ENCODE results near the gene EPHB4.
"Not testable (repeated sequence)": the region's sequence is repeated elsewhere in the genome, so short reads cannot be mapped to it uniquely, and the experiment has no call there.

The EPHB4 gene

DNA sequence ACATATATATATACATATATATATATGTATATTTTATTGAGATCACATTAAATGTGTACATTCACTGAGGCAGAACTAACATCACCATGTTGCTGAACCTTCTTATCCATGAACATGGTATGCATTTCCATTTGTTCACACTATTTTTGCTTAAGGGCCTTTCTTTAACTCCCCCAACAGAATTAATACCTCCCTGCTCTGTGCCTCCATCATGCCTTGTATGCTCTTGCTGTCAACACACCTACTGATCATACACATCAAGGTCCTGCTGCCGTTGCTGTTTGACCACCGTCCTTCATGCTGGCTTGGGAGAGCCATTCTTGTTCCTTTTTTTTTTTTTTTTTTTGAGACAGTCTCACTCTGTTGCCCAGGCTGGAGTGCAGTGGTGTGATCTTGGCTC lies 43.5 kb downstream of the EPHB4 start:
- no peak for DNase-seq

DNA sequence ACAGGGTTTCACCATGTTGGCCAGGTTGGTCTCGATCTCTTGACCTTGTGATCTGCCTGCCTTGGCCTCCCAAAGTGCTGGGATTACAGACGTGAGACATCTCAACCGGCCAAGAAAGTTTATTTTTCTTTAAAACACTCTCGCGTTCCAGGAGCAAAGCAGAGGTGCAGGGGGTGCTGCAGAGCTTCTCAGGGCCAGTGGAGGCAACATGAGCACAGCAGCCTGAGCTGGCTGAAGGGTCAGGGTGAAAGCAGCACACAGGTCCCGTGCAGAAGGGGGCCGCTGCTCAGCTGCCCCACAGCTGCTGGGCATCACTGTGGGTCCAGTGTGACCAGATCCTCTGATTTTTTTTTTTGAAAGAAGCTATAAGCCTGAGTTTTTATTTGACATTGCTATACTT lies 46.1 kb downstream of the EPHB4 start:
- no peak for DNase-seq

DNA sequence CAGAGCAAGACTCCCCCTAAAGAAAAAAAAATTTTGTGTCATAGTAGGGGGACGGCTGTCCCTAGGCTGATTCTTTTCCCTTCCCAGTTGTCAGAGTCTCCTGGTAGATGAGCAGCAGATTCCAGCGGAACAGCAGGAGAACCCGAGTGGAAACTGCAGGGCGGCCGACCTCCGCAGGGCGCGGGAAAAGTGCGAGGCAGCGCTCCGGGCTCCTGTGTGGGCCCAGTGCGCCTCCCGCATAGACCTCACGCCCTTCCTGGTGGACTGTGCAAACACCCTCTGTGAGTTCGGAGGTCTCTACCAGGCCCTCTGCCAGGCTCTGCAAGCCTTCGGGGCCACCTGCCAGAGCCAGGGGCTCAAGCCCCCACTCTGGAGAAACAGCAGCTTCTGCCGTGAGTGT lies 48.0 kb downstream of the EPHB4 start:
- no peak for DNase-seq

DNA sequence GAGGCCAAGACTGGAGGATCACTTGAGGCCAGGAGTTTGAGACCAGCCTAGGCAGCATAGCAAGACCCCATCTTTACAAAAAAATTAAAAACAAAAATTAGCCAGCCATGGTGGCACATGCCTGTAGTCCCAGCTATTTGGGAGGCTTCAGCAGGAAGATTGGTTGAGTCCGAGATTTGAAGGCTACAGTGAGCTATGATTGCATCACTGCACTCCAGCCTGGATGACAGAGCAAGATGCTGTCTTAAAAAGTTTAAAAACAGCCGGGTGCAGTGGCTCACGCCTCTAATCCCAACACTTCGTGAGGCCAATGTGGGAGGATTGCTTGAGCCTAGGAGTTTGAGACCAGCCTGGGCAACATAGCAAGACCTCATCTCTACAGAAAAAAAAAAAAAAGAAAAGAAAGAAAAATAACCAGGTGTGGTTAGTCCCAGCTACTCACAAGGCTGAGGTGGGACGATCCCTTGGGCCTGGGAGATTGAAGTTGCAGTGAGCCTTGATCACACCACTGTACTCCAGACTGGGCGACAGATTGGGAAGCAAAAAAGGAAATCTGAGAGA lies 49.2 kb downstream of the EPHB4 start:
- no peak for DNase-seq

DNA sequence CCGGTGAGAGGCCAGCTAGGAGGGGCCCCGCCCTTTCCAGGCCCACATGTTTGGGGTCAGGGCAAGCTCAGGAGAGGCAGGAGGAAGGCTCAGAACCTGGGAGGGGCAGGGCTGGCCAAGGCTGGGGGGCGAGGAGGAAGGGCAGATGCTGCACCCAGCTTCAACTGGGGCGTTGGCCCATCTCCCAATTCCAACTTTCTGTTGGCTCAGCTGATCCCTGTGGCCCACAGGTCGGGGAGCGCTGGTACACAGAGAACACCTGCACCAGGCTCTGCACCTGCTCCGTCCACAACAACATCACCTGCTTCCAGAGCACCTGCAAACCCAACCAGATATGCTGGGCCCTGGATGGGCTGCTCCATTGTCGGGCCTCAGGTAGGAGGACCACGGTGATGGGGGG lies 53.8 kb downstream of the EPHB4 start:
- no peak for DNase-seq

DNA sequence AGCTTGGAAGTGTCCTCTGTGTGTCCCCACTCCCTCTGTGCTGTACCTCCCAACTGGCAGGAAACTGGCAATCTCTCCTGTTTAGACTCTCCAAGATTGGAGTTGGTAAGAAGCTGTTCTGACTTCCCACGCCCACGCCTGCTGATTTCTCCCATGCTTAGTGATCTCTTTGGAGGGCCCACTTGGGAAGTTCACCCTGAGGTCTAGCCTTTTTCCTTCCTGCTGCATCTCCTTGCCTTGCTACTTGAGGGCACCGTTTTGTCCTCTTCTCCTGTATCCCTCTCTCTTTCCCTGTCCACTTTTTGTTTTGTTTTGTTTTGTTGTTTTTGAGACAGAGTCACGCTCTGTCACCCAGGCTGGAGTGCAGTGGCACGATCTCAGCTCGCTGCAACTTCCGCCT lies 58.5 kb downstream of the EPHB4 start:
- no peak for DNase-seq

DNA sequence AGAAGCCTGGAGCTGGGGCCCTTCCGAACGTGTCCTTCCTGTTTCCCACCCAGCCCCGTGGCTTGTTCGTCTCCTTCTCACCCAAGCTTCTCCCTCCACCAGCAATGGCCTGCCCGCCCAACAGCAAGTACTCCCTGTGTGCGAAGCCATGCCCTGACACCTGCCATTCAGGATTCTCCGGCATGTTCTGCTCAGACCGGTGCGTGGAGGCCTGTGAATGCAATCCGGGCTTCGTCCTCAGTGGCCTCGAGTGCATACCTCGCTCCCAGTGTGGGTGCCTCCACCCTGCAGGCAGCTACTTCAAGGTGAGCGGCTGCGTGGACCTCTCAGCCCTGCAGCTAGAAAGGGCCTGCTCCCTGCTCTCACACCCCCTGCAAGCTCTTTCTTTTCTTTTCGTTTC lies 62.1 kb downstream of the EPHB4 start:
- DNase-seq, result no peak

DNA sequence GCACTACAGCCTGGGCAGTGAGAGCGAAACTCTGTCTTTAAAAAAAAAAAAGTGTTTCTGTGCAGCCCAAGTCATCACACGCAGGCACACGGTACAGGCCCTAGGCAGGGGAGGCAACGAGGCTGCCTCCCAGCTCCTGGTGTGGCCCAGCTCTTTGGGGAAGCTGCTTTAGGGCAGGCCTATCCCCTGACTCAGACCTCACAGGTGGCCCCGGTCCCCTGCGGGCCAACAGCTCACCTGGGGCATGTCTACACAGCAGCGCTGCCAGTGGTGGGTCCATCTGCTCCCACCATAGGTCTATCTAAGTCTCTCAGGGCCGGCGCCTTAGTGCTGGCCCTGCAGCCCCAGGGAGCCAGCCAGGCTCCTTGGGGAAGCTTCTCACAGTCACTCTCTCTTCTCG lies 62.5 kb downstream of the EPHB4 start:
- no peak for DNase-seq

DNA sequence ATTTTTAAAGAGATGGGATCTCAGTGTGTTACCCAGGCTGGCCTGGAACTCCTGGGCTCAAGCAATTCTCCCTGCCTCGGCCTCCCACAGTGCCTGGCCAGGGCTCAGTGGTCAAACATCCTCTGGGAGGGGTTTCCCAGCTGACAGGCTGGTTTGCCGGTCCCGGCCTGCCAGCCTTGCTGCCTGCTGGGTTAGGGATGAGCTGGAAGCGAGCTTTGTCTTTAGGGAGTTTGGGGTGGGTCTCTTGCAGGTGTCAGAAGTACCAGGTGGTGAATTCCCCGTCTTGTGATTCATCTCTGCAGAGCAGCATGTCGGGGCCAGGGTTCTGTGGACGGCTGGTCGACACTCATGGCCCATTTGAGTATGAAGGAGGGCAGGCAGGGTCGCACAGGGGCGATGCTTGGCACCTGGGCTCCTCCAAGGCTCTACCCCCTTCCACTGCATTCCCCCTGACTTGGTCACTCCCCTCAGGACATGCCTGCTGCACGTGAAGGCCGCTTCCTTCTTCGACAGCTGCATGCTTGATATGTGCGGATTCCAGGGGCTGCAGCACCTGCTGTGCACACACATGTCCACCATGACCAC lies 63.7 kb downstream of the EPHB4 start:
- no peak for DNase-seq

DNA sequence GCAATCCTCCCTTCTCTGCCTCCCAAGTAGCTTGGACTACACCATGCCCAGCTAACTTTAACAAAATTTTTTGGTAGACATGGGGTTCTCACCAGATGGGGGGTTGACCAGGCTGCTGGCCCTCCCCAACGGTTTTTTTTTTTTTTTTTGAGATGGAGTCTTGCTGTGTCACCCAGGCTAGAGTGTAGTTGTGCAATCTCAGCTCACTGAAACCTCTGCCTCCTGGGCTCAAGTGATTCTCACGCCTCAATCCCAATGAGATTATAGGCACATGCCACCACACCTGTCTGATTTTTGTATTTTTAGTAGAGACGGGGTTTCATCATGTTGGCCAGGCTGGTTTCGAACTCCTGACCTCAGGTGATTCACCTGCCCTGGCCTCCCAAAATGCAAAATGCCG lies 64.5 kb downstream of the EPHB4 start:
- DNase-seq, result not testable (repeated sequence)

DNA sequence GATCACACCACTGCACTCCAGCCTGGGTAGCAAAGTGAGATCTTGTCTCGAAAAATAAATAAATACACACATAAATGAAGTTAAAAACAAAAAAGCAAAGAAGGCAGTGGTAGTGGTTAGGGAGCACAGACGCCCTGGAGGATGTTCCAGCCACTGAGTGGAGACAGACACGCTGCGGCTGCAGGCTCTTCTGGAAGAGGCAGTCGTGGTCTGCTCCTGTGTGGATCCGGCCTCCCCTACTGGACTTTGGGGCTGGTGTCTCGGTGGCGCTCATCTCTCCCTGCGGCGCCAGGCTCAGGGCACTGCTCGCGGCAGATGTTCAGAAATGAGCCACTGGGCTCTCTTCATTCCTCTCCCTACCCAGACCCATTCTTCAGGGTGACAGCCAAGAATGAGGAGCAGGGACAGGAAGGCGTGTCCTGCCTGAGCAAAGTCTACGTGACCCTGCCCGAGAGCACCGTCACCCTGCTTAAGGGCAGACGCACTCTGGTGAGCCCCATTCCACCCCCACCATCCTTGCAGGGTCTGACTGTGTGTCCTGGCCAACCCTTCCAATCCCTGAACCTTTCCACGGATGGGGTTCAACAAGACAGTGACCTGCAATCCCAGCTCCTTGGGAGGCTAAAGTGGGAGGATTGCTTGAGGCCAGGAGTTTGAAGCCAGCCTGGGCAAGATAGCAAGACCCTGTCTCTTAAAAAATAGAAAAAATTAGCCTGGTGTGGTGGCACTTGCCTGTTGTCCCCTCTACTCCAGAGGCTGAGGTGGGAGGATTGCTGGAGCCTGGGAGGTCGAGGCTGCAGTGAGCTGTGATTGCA lies 67.8 kb downstream of the EPHB4 start:
- DNase-seq, result no peak

DNA sequence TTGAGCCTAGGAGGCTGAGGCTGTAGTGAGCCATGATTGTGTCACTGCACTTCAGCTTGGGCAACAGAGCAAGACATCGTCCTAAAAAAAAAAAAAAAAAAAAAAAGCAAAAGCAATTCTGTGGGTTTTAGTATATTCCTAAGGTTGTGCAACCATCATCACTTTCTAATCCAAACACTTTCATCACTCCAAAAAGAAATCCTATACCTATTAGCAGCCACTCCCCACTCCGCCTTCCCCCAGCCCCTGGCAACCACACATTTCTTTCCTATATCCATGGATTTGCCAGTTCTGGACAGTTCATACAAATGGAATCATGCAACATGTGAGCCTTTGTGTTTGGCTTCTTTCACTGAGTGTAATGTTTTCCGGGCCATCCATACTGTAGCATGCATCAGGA lies 73.6 kb downstream of the EPHB4 start:
- DNase-seq, result no peak

DNA sequence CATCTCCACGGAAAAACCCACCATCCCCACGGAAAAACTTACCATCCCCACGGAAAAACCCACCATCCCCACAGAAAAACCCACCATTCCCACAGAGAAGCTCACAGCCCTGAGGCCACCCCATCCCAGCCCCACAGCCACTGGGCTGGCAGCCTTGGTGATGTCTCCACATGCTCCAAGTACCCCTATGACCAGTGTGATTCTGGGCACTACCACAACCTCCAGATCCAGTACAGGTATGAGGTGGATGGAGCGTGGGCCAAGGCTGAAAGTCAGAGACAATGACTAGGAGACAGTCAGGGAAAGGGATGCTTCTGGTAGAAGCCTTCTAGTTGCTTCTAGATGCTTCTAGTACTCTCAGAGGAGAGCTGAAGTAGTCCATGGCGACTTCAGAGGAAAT lies 74.3 kb downstream of the EPHB4 start:
- no peak for DNase-seq
